NCI-H748 (cell line): ENCODE measurements around the gene ZNG1F.
"Not testable (repeated sequence)": the region's sequence is repeated elsewhere in the genome, so short reads cannot be mapped to it uniquely, and the experiment has no call there.

ENCODE experiments used
- DNase-seq: peaks from one replicate; lab custom pipeline; 2025; ENCODE audit not compliant: unreplicated experiment; lab: John Stamatoyannopoulos, UW

The ZNG1F gene

DNA sequence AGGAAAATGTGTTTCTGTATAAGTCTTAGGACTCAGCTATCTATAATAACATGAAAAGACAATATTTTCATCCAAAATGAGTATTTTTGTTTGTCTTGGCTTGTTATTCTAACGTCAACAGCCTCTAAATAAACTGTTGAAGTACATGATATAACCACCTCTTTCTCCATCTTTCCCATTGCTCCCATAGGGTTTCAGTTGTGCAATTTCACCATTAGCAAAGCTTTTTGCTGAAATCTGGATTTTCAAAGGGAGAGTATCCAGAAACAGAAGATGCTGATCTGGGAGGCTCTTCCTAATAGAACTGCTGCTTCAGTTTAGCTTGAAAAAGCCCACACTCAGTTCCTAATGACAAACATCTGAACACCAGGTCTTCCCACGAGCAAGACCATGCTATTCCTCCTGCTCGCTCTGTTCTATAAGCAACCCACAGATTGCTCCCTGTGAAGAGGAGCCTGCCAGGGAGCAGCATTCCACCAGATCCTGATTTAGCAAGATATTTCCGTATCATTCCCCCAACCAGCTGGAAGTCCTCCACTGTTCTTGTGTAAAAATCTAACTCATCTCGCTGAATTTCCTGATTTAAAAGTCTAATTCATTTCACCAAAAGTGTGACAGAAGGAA lies 101.8 kb downstream of the ZNG1F start:
- not testable (repeated sequence) for DNase-seq

DNA sequence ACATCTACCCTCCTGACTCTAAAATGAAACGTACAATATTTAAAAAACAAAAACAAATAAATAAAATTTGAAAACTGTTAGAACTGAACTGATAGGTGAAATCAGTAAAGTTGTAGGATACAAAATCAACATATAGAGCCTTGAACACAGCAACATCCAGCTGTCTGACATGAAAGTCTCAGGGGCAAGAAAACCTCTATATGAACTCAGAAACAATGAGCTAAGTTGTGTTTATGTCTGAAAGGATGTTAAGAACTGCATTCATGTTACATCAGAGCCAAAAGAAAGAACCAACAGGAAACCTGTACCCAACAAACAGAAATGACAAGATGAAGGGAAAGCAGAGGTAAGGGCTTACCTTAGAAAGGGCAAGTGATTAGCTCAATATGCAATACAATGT lies 102.4 kb downstream of the ZNG1F start:
- DNase-seq: not testable (repeated sequence)

DNA sequence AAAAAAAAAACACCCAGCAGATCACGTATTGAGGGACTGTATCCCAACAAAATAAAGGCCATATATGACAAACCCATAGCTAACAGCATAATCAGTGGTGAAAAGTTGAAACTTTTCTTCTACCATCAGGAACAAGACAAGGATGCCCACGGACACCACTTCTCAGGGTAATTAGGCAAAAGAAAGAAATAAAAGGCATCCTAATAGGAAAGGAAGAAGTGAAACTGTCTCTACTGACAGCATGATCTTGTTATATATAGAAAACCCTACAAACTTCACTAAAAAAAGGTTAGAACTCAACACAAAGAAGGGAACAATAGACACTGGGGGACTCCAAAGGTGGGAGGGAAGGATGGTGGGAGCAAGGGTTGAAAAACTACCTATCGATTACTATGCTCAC lies 102.9 kb downstream of the ZNG1F start:
- not testable (repeated sequence) for DNase-seq

DNA sequence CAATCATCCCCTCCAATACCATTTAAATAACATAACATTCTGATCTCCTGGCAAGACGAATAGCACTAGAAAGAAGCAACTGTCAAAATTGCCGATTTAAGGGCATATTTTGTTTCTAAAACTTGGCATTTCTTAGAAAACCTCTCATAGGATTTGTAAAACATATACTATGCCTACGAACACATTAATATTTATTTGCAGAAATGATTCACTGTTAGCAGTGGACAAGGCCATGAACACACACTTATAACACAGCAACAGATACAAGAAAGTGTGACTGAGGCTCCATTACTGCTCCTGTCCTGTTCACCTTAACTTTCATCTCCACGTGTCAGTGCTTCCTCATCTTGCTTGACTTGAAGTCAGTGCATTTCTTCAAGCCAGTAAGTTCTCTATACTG lies 106.8 kb downstream of the ZNG1F start:
- DNase-seq: not testable (repeated sequence)
